ENCODE data around the gene DLST. TPM values are rescaled to one million over a fixed set of nuclear protein-coding genes. Genes with fewer than 3 reads are reported as not detected.

DLST gene
- total and polyA plus RNA-seq, 2 of the 4 experiments (the other 2 are of a cell fraction): 58.6 to 119 TPM

- TF ChIP-seq MXI1 (IDR thresholded peaks at IDR 0.05; ENCODE audit: borderline replicate concordance, low read depth, low read length) (no peak), BHLHE40 (IDR thresholded peaks at IDR 0.05; ENCODE audit: low read depth, low read length) (no peak), RCOR1 (IDR thresholded peaks at IDR 0.05; ENCODE audit: insufficient replicate concordance, low read length) (no peak)
Measured at GRCh38 chr14:74938531-74939495, 57.1 kb downstream of the DLST start (continued).

All from IMR-90 (cell line).